Hippocampal formation (tissue), 2 donors: Measurements from ENCODE around the gene DCTPP1.
A peak's percentile ranks its signal among the peaks of the same experiment; 100 is the strongest.
"Not testable (repeated sequence)": the region's sequence is repeated elsewhere in the genome, so short reads cannot be mapped to it uniquely, and the experiment has no call there.

Experiments
- DNase-seq, 2 donors: peaks; one replicate each; lab custom pipeline; 2025; lab: John Stamatoyannopoulos, UW

Gene DCTPP1

GRCh38 chr16:30429678-30430427 lies at the start of gene DCTPP1:
TSS of gene DCTPP1 (minus strand) at chr16:30430030. CDS start at chr16:30429980, 50 bp downstream.
- peak; percentile 88 to 98 for DNase-seq

GRCh38 chr16:30478766-30479478 lies 49.1 kb upstream of the DCTPP1 start:
- DNase-seq: no peak

DNA sequence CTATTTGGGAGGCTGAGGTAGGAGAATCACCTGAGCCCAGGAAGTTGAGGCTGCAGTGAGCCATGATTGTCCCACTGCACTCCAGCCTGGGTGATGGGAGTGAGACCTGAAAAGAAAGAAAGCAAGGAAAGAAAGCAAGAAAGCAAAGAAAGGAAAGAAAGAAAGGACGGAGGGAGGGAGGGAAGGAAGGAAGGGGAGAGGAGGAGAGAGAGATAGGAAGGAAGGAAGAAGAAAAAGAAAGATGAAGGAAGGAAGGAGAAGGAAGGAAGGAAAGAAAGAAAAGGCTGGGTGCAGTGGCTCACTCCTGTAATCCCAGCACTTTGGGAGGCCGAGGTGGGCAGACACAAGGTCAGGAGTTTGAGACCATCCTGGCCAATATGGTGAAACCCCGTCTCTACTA lies 47.9 kb upstream of the DCTPP1 start:
- not testable (repeated sequence) for DNase-seq

- DNase-seq: no peak
Observed at GRCh38 chr16:30476991-30477390, 47.2 kb upstream of the DCTPP1 start.

DNA sequence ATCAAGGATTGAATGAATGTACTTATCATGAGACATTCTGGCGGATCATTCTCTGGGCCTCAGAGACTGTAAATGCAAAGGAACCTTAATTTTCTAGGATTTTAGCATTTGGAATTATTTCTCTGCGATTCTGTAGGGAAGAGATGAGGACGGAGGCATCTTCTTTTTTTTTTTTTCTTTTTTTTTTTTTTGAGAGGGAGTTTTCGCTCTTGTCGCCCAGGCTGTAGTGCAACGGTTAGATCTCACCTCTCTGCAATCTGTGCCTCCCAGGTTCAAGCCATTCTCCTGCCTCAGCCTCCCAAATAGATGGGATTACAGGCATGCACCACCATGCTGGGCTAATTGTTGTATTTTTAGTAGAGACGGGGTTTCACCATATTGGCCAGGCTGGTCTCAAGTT lies 44.9 kb upstream of the DCTPP1 start:
- DNase-seq: no peak

DNA sequence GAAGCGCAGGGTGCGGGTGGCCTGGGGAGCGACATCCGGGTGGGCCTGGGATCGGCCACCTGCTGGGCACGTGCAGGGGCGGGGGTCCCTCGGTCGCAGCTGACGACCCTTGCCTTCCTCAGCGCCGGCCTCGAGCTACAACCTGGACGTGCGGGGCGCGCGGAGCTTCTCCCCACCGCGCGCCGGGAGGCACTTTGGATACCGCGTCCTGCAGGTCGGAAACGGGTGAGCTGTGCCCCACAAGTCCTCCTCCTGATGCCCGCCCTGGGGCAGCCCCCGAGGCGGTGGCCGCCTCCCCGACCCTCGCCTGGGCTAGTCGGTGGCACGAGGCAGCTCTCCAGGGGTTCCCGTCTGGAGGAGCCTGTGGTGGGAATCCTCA lies 44.2 kb upstream of the DCTPP1 start:
- DNase-seq: no peak

DNA sequence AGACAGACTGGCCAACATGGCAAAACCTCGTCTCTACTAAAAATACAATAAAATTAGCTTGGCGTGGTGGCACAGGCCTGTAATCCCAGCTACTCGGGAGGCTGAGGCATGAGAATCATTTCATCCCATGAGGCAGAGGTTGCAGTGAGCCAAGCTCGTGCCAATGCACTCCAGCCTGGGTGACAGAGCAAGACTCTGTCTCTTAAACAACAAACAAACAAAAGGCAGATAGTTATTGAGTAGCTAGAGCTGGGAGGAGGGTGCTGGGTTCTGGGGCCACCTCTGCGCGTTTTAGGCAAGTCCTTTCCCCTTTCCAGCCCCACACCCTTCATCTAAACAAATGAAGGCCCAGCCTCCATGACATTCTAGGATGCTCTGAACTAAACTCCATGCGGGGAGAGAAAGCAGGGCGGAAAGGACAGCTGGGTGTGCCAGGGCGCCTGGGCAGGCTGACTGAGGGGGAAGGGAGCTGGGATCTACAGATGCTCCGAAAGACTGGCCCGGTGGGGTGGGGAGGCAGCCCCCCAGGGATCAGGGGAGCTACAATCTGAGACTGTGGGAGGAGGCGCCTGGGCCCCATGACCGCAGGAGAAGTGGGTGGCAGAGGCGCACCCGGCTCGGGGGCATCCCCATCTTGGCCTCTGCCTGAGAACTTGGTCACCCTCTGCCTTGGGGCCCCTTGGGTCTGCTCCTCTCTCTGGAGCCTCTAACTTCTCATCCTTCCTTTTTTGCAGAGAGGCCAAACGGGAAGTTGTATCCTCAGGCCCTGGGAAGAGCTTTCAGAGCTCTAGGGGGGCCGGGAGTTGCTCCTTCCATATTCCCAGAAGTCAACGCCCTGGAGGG lies 43.6 kb upstream of the DCTPP1 start:
- DNase-seq: no peak

DNA sequence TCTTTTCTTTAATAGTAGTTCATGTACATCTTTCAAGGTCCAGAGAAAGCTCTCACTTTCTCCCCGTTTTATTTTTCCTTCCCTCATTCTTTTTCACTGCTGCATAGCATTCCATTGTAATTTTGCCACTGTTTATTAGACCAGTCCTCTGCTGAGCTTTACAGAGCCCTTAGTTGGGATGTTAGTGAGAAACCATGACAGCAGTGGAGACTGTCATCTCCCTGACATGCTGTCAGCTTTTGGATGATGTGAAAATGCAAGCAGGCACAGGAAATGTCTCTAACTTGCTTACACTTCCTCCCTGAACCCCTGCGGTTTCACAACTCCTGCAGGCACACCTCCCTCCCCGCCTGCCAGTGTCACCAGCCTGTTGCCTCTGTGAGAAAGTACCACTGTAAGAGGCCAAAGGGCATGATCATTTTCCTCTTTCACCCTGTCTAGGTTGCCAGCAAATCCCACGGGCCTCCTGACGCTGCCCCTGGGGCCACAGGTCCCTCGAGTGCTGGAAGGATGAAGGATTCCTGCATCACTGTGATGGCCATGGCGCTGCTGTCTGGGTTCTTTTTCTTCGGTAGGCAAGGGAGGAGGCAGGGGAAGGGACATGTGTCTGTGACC lies 42.6 kb upstream of the DCTPP1 start, which contains the start of gene ITGAL:
TSS of gene ITGAL (plus strand) at position 415 of the 615 bp plus-strand sequence. CDS start at position 511, 96 bp downstream.
- peak in 1 of 2 donors; percentile 28 for DNase-seq

DNA sequence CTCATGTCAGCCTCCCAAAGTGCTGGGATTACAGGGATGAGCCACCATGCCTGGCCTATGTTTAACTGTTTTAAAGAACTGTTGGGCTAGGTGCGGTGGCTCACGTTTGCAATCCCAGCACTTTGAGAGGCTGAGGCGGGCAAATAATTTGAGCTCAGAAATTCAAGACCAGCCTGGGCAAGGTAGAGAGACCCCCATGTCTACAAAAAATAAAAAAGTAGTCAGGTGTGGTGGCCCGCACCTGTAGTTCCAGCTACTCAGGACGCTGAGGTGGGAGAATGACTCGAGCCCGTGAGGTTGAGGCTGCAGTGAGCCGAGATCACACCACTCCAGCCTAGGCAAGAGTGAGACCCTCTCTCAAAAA lies 40.8 kb upstream of the DCTPP1 start:
- DNase-seq: no peak

DNA sequence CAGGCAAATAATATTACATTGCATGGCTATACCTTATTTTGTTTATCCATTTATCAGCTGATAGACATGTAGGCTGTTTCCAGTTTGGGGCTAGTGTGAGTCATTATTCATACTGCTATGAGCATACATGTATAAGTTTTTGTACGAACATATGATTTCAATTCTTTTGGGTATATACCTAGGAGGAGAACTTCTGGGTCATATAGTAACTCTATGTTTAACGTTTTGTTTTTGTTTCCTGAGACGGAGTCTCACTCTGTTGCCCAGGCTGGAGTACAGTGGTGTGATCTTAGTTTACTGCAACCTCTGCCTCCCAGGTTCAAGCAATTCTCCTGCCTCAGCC lies 40.3 kb upstream of the DCTPP1 start:
- no peak for DNase-seq

GRCh38 chr16:30464078-30464477 lies 34.2 kb upstream of the DCTPP1 start:
- DNase-seq: no peak

GRCh38 chr16:30461426-30461825 lies 31.6 kb upstream of the DCTPP1 start:
- DNase-seq: not testable (repeated sequence)

- no peak for DNase-seq
Observed at GRCh38 chr16:30459456-30459855, 29.6 kb upstream of the DCTPP1 start.

- peak in 1 of 2 donors; percentile 8 for DNase-seq
Observed at GRCh38 chr16:30458561-30459394, 28.9 kb upstream of the DCTPP1 start.

- DNase-seq: no peak
Observed at GRCh38 chr16:30457743-30458560, 28.1 kb upstream of the DCTPP1 start.

- DNase-seq: no peak
Observed at GRCh38 chr16:30457256-30457655, 27.4 kb upstream of the DCTPP1 start.

DNA sequence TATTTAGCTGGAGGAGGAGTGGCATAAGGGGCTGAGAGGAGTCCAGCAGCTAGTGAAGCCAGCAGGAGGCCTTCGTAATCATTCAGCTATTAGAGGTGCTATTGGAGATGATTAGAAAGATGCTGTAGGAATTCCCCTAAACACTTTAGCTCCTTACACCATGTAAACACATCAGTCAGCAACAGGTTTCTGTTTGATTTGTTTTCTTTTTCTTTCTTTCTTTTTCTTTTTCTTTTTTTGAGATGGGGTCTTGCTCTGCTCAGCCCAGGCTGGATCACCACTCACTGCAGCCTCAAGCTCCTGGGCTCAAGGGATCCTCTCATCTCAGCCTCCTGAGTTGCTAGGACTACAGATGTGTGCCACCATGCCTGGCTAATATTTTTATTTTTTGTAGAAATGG lies 26.5 kb upstream of the DCTPP1 start:
- DNase-seq: no peak

DNA sequence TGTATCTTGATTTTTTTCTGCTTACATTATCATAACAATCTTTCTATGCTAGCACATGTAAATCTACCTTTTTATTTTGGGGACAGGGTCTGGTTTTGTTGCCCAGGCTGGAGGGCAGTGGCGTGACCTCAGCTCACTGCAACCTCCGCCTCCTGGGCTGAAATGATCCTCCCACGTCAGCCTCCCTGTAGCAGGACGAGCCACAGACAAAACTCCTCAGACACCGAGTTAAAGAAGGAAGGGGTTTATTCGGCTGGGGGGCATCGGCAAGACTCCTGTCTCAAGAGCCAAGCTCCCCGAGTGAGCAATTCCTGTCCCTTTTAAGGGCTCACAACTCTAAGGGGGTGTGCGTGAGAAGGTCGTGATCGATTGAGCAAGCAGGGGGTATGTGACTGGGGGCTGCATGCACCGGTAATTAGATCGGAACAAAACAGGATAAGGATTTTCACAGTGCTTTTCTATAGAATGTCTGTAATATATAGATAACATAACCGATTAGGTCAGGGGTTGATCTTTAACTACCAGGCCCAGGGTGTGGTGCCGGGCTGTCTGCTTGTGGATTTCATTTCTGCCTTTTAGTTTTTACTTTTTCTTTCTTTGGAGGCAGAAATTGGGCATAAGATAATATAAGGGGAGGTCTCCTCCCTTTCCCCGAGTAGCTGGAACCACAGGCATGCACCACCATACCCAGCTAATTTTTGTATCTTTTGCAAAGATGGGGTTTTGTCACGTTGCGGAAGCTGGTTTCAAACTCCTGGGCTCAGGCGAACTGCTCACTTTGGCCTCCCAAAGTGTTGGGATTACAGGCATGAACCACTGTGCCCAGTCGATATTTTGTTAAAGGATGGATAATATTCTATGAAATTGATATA lies 23.1 kb upstream of the DCTPP1 start:
- not testable (repeated sequence) for DNase-seq

DNA sequence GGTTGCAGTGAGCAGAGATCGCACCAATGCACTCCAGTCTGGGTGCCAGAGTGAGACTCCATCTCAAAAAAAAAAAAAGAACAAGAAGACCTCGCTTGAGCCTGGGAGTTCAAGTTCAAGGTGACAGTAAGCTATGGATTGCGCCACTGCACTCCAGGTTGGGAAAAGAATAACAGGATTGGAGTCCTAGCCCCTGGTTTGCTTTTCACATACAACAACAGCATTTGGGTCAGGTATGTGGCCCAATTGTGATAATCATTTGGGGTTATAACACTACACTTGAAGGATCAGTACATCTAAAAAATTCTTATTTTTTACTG lies 19.2 kb upstream of the DCTPP1 start:
- DNase-seq: no peak
